Esophagus squamous epithelium (tissue), 5 donors: Measurements from ENCODE around the gene LMNTD2. TPM values are rescaled to one million over a fixed set of nuclear protein-coding genes. Genes with fewer than 3 reads are reported as not detected.

ENCODE experiments used
- DNase-seq: peaks from one replicate; lab custom pipeline; 2025; lab: John Stamatoyannopoulos, UW
- H3K27ac ChIP-seq, 4 donors: fragments of 200-600 bp; sonication (generic); one replicate each; pipeline ENCODE4 v1.5.1; 2016 to 2019; ENCODE audit warnings: mild to moderate bottlenecking in 1 of 4
- H3K27me3 ChIP-seq, 4 donors: fragments of 200-600 bp; sonication (generic); 1 replicate in 3 of 4; 2 replicates in 1 of 4; pipeline versions ENCODE4 v1.5.1 to v1.6.0; 2017 to 2021; ENCODE audit warnings: antibody characterized with exemption in 1 of 4
- H3K36me3 ChIP-seq, 3 donors: fragments of 200-600 bp; sonication (generic); one replicate each; pipeline ENCODE4 v1.5.1; 2016 to 2019
- H3K4me1 ChIP-seq, 3 donors: fragments of 200-600 bp; sonication (generic); one replicate each; pipeline ENCODE4 v1.5.1; 2017 to 2019
- H3K4me3 ChIP-seq, 4 donors: fragments of 200-600 bp; sonication (generic); 1 replicate in 3 of 4; 2 replicates in 1 of 4; pipeline ENCODE4 v1.5.1; 2016 to 2019; ENCODE audit warnings: mild to moderate bottlenecking in 2 of 4, moderate library complexity in 1 of 4
- H3K9me3 ChIP-seq, 3 donors: fragments of 200-600 bp; sonication (generic); one replicate each; pipeline ENCODE4 v1.5.1; 2016 to 2019
- POLR2A ChIP-seq, 4 donors: fragments of 450-650 bp; IDR thresholded peaks; one replicate each; pipeline ENCODE4 v1.6.1; 2017; ENCODE audit warnings: antibody characterized with exemption in 4 of 4, mild to moderate bottlenecking in 4 of 4, moderate library complexity in 3 of 4
- WGBS, 2 donors: methylation state at CpG; one replicate each; pipeline ENCODE4 v1.1.5; 2018; 5-methylcytosine and 5-hydroxymethylcytosine counted together
- intact Hi-C: fragments of 100-400 bp; cut with DNase I; formaldehyde crosslinking; loops from one replicate; pipeline ENCODE4 v1.15.0; 2022
- total RNA-seq, 4 donors: library from RNA; depleted of rRNA; stranded (reverse); fragments of >200 nt; gene quantifications; one replicate each; pipeline ENCODE4 v1.1.0, GENCODE V29; 2016
- TF ChIP-seq, protein P1 (sequence below), 6 experiments: fragments of 450-650 bp in 4 of 6; fragments of 200-600 bp in 2 of 6; sonication (generic) in 2 of 6; IDR thresholded peaks; one replicate each; pipeline ENCODE4 v1.5.1; 2016 to 2019; ENCODE audit warnings: antibody characterized with exemption in 6 of 6, mild to moderate bottlenecking in 4 of 6, moderate library complexity in 4 of 6
- donor health status: DM: yes; HTN: yes; CAD: no.

The LMNTD2 gene
- total RNA-seq, 4 donors from 2014 or later, result 2.1 to 4.6 (median 3.8) TPM

DNA sequence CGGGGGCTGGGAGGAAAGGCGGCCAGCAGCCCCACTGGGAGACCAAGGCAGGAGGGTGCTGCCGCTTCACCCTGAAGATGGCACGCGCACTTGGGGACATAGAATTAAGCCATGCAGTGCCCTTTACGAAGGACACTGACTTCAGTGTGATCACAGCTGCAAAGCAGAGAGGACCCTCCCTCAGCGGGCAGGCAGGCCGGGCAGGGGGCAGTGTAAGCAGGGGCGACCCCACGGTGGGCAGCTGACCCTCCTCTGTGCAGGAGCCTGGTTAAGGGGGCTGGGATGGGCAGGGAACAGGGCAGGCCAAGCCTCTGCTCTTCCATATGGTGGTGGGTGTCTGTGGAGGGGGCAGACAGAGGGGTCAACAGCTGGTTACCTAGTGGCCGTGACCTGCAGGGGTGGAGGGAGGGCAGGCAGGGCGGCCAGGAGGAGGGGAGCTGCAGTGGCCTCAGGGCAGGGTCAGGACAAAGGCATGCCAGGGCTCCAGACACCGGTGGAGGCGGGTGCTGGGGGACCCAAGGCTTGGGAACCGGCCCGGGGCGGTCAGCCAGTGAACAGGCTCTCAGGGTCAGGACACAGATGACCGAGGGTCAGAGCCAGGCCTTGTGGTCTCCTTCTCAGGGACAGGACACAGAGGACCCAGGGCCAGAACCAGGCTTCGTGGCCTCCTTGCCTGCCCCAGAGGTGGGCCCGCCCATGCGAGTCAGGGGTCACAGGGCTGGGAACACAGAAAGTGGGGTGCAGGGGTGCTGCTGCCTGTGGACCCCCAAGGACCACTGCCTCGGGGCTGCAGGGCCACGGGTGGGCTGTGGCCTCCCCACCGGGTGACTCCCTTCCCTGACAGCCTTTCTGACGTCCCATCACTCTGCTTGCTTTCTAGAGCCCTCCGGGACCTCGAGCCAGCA lies 7.2 kb downstream of the LMNTD2 start:
- TF ChIP-seq, protein P1, sequence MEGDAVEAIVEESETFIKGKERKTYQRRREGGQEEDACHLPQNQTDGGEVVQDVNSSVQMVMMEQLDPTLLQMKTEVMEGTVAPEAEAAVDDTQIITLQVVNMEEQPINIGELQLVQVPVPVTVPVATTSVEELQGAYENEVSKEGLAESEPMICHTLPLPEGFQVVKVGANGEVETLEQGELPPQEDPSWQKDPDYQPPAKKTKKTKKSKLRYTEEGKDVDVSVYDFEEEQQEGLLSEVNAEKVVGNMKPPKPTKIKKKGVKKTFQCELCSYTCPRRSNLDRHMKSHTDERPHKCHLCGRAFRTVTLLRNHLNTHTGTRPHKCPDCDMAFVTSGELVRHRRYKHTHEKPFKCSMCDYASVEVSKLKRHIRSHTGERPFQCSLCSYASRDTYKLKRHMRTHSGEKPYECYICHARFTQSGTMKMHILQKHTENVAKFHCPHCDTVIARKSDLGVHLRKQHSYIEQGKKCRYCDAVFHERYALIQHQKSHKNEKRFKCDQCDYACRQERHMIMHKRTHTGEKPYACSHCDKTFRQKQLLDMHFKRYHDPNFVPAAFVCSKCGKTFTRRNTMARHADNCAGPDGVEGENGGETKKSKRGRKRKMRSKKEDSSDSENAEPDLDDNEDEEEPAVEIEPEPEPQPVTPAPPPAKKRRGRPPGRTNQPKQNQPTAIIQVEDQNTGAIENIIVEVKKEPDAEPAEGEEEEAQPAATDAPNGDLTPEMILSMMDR (IDR thresholded peaks at IDR 0.05), result no peak
- TF ChIP-seq POLR2A (IDR thresholded peaks at IDR 0.05), result no peak
- Histone ChIP-seq H3K4me3 (no peak overlapping the region), H3K27ac (no peak overlapping the region), H3K4me1 (peaks cover 15 to 27% (median 20%) of the 10 kb centered on the region in 3 donors), H3K9me3 (no peaks in the 10 kb centered on the region), H3K27me3 (peaks cover 0 to 81% (median 3%) of the 10 kb centered on the region in 4 donors), H3K36me3 (no peaks in the 10 kb centered on the region)
- no peak for DNase-seq
- 72 to 84% methylated on average over 8 to 16 of the region's 27 CpGs for WGBS, 2 donors
- intact Hi-C loops, result no loop called here

DNA sequence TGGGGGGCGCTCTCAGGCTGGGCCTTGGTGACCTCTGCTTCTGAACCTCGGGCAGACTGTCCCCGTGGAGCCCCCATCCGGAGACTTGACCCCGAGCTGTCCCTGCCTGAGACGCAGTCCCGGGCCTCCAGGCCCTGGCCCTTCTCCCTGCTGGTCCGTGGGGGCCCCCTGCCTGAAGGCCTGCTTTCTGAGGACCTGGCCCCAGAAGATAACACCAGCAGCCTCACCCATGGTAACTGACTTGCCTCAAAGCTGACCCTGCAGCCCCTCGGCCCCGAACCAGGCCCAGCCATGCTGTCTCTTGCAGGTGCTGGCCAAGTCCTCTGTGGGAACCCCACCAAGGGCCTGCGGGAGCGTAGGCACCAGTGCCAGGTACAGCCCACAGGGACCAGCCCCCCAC lies 8.9 kb downstream of the LMNTD2 start:
- WGBS, 2 donors, result 100% methylated on average over 2 of the region's 12 CpGs; no CpG with 5 or more reads in 1 of the 2 donors
- Histone ChIP-seq H3K27me3 (peaks cover 0 to 64% (median 3%) of the 10 kb centered on the region in 4 donors), H3K4me1 (peaks cover 15 to 27% (median 20%) of the 10 kb centered on the region in 3 donors), H3K36me3 (no peaks in the 10 kb centered on the region), H3K9me3 (no peaks in the 10 kb centered on the region), H3K4me3 (no peak overlapping the region), H3K27ac (no peak overlapping the region)
- intact Hi-C loops, result no loop called here
- TF ChIP-seq, protein P1 (IDR thresholded peaks at IDR 0.05), result no peak
- TF ChIP-seq POLR2A (IDR thresholded peaks at IDR 0.05), result no peak
- DNase-seq, result no peak

DNA sequence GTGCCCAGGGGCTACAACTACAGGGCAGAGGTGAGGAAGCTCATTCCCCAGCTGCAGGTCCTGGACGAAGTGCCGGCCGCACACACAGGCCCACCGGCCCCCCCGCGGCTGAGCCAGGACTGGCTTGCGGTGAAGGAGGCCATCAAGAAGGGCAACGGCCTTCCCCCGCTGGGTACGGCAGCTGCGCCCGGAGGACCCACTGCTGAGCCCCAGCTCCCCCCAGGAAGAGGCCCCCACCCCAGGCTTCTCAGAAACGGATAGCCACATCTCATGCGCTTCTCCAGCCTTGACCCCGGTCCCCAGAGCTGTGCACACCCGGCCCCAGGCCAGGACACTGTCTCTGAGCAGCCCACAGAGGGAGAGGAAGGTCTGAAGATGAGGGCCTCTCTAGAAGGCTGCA lies 9.4 kb downstream of the LMNTD2 start:
- no peak for TF ChIP-seq POLR2A (IDR thresholded peaks at IDR 0.05)
- TF ChIP-seq, protein P1 (IDR thresholded peaks at IDR 0.05), result no peak
- intact Hi-C loops, result no loop called here
- no peak overlapping the region for H3K27ac ChIP-seq
- whole genome bisulfite sequencing, 2 donors, result 0 to 86% methylated on average over 1 to 2 of the region's 16 CpGs
- no peak overlapping the region for H3K4me3 ChIP-seq
- peaks cover 15 to 23% (median 18%) of the 10 kb centered on the region in 3 donors for H3K4me1 ChIP-seq
- H3K9me3 ChIP-seq, result no peaks in the 10 kb centered on the region
- DNase-seq, result no peak
- H3K36me3 ChIP-seq, result no peaks in the 10 kb centered on the region
- H3K27me3 ChIP-seq, result peaks cover 0 to 59% (median 3%) of the 10 kb centered on the region in 4 donors

DNA sequence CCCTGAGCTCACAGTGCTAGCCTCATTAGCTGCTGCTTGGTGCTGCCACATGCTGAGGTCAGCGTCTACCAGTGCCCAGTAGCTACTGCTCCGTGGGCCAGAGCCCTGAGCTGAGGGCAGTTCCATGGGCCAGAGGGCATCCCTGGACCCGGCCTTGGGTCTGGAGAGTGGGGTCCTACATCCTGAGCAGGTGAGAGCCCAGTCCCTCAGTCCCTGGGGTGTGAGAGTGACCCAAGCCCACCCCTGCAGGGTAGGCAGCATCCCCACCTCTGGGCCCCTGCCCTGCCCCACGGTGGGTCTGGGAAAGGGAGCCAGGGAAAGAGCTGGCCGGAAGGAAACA lies 9.8 kb downstream of the LMNTD2 start:
- Histone ChIP-seq H3K27me3 (peaks cover 0 to 55% (median 2%) of the 10 kb centered on the region in 4 donors), H3K4me1 (peaks cover 13 to 19% (median 14%) of the 10 kb centered on the region in 3 donors), H3K4me3 (no peak overlapping the region), H3K27ac (no peak overlapping the region), H3K36me3 (no peaks in the 10 kb centered on the region), H3K9me3 (no peaks in the 10 kb centered on the region)
- no CpG with 5 or more reads among the region's 5 CpGs for WGBS, 2 donors
- DNase-seq, result no peak
- TF ChIP-seq POLR2A (IDR thresholded peaks at IDR 0.05), result no peak
- TF ChIP-seq, protein P1 (IDR thresholded peaks at IDR 0.05), result no peak
- intact Hi-C loops, result no loop called here
